GM21619 (cell line): Measurements from ENCODE around the gene STK40.

ENCODE experiments used
- ATAC-seq: cut with Tn5 transposase; IDR thresholded peaks from one replicate; pipeline ENCODE4 v1.9.1; 2021; ENCODE audit not compliant: unreplicated experiment

STK40 gene

DNA sequence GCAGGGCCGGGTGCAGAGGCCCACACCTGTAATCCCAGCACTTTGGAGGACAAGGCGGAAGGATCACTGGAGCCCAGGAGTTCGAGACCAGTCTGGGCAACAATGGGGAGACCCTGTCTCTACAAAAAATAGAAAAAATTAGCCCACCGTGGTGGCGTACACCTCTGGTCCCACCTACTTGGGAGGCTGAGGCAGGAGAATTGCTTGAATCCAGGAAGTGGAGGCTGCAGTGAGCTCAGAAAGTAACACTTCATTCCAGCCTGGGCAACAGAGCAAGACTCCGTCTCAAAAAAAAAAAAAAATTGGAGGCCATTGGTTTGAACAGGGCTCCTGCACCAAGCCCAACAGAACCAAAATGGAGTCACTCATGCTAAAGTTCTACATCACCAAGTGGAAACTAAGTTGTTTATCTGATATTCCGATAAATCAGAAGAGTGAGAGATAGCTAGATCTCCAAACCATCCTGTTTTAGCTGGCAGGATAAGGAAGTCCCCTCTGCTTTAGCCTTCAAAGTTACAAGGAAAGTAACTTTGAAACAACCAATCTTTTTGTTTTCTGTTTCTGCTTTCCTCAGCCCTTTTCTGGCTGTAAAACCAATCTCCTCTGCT lies 12.8 kb upstream of the STK40 start:
- no peak for ATAC-seq

DNA sequence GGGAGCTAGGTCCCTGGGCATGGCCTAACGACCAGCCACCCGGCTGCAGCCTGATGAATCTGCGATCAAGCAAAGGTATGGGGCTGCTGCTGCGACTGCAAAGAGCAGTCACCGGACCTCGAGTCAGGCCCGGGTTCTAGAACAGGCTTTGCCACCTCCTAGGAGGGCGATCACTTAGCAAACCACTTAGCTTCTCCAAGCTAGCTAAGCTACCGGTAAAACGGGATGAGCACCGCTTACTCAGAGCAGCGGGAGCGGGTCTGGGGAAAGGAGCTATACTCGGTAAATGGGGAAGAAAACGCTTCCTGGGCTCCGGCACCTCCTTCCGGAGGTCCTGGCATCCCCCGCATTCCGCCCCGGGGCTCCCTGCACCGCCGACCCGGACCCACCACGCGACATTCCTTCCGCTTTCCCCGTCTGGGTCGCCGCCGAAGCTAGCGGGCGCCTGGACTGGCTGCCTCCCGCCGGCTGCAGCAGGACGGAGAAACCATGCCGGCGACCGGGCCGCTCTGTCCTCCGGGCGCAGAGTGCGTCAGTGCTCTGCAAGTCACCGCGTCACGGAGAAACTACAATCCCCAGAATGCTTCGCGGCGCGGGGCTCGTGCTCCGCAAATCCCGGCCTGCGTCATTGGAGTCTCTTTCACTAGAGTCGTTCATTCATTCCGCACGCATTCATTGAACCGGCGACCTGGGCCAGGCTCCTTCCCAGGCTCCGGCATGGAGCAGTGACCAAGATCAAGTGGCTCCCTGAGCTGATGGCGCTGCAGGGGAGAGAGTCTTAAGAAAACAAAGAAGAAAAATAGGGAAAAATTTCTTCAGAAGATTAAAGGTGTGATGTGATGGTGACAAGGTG lies 11.9 kb upstream of the STK40 start, which contains the start of gene LSM10:
TSS of gene LSM10 (minus strand) at position 531 of the 853 bp plus-strand sequence. CDS start 3,779 bp downstream, outside the sequence.
- ATAC-seq = peak; percentile 78

DNA sequence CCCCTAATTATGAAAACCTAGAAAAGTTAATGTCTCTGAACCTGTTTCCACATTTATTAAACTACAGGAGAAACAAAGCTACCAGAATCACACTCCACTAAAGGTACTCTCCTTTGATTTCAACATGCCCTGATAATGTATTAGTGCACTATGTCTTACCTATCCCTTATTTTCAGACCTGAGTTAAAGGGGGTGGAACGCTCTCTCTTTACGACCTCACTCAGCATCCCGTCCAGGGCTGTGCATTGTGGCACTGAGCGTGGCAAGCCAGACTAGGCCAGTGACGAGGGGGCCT lies 11.3 kb upstream of the STK40 start:
- no peak for ATAC-seq

DNA sequence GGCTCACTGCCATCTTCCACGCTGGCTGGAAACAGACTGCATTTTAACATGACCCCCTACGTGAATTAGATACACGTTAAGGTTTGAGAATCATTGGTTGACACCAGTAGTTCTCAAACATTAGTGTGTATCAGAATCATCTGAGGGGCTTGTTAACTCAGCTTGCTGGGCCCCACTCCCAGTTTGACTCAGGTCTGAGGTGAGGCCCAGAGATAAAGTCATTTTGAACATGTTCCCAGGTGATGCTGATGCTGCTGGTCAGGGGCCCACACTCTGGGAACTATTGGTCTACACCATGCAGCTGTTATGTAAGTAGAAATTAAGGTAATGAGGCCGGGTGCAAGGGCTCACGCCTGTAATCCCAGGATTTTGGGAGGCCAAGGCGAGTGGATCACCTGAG lies 10.6 kb upstream of the STK40 start:
- ATAC-seq = no peak

DNA sequence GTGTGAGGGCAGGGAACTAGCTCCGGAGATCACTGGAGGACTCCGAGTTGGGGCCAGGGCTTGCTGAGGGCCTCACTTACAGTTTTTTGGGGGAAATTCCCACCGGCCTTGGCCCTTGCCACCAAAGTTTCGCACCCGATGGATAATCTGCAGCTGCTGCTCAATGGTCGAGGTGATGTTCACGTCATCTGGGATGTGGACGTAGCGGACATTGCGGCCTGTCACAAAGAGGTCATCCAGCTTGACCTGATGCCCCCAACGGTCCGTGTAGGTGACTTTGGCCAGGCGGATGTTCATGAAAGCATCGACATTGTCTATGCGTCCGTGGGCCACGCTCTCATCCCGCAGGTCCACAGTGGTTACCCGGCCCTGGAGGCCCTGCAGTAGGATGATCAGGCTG lies 8.0 kb upstream of the STK40 start:
- ATAC-seq = no peak

DNA sequence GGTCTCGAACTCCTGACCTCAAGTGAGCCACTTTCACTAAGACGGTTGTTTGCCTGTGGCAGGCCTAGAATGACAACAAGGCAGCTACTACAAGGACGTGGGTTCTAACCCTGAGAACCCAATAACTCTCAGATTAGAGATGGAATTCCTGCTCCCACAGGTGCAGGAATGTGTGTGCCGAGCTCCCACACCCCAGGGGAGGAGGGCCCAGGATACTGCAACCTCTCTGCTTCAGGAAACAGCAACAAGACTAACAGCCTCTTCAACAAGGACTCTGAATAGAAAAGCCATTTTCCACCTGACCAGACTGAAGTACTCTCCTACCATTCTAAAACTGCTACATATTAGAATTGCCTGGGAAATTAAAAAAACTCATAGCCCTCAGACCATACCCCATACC lies 7.1 kb upstream of the STK40 start:
- no peak for ATAC-seq

DNA sequence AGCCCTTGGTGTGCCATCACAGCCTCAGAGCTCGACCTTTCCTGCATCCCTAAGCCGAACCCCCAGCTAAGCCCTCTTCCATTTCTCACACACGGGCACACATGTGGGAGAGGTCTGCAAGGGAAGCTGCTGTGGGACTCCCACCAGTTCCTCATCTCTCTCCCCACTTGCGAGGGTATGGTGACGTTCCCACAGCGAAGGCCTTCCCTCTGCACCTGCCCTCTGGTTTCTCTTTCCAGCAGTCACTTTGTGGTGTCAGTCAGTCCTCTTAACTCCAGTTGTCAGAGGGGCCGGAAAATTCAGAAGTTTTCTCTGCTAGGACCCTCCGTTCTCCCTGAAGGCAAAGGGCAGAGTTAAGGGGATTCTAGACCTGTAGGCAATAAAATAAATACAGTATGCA lies 5.5 kb upstream of the STK40 start:
- ATAC-seq = no peak

DNA sequence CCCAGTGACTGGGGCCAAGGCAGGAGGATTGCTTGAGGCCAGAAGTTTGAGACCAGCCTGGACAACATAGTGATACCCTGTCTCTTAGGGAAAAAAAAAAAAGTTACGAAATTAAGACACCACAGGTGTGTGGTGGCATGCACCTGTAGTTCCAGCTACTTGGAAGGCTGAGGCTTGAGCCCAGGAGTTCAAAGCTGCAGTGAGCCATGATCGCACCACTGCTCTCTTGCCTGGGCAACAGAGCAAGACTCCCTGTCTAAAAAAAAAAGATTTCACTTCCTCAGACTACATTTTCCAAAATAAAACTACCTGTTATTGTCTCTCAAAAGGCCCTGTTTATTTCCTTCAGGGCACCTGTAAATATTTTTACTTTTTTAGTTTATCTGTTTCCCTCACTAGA lies 4.7 kb upstream of the STK40 start:
- no peak for ATAC-seq

DNA sequence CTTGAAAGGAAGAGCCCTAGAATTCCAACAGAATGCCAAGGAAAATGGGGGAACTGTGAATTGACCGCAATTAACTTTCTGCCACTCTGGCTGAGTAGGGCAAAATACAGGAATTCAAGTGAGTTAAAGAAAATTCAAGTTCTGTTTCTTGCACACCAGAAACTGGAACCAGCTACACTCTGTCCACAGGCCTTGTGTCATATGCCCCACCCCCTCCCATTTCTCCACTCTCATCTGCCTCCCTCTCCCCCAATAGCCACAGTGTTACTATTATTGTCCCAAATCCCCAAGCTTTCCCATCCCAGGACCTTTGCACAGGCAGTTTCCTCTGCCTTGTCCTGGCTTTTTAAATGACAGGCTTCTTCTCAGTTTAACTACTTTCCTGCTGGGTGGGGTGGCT lies 4.3 kb upstream of the STK40 start:
- ATAC-seq = no peak

DNA sequence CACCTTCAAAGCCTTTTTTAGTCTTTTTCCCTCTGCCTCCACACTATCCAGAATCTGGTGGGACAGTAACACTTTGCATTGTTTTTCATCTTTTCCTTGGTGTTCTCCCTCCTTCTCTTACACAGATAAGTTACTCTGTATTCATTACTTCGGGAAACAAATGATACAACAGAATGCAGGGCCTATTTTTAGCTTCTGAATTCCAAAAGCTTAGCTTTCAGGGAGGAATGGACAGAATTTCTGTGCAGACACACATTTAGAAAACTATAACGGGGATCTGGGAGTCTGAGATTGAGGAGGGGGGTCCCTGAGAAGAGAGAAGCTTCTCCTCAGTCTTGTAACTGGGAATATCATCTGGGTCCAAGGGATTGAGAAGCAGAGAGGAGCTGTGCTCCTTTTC lies 3.5 kb upstream of the STK40 start:
- ATAC-seq = no peak

DNA sequence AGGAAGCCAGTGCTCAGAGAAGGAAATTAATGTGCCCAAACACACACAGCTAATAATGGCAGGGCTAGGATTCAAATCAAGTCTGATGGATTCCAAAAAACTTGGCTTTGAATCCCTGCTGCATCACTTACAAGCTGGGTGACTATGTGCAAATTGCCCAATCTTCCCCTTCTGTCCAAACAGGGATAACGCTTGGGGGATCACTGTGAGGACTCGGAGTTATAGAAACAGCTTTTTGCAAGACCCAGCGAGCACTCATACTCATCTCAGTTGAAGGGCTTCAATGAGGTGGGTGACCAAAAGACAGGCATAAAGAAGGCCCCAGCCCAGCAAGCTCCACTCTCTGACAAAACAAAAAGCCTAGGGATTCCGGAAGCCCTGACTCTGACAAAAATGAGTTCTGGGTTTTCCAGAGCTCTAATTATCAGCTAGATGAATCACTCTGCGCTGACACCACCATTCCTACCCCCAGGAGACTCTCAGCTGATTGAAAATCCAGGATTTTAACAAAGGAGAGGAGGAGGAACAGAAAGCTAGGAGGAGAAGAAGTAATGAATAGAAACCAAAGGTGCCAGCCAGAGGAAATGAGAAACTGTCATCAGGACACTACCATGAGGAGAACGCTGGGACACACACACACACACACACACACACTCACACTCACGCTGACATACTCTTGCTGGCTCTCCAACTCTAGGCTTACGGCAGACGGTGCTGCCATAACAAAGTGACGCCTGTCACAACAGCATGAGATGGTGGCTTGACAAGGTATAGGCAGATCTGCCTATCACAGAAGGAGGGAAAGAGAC lies 1.6 kb upstream of the STK40 start:
- ATAC-seq = no peak

DNA sequence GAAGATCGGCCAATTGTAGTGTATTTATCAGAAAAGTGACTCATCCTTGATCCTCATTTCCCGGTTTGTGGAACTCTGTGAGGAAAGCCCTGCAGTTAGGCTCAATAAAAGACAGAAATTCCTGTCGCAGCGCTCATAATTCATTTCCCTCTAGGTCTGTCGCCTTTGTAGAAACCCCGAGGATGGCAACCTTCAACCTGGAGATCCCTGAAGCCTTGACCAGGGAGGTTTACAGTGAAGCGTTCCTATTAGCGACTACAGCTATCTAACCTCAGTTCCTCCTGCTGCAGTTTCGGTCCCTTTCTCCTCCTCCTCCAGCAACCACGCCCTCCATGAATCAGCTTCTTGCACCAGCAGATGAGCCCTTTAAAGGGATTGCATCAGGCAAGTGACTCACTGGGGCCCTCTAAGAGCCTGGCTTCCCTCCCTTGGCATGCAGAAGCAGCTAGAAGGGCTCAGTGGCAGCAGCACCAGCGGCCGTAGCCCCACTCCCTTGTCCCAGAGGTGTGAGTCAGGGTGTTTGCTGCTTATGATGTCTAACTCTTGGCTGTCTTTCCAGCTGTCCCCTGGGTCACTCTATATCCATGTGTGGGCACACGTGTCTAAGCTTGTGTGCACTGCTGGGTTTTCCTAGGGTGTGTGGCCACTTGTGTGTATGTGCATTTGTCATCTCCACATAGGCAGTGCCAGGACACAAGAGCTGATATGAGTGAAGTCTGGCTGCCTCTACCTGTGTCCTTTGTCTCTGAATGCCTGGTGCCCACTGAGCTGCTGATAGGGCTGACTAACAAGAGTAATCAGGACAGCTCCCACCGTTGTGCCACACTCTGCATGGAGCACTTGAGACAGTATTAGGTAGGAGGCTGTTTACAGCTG lies 779 bp upstream of the STK40 start:
- peak; percentile 45 for ATAC-seq

DNA sequence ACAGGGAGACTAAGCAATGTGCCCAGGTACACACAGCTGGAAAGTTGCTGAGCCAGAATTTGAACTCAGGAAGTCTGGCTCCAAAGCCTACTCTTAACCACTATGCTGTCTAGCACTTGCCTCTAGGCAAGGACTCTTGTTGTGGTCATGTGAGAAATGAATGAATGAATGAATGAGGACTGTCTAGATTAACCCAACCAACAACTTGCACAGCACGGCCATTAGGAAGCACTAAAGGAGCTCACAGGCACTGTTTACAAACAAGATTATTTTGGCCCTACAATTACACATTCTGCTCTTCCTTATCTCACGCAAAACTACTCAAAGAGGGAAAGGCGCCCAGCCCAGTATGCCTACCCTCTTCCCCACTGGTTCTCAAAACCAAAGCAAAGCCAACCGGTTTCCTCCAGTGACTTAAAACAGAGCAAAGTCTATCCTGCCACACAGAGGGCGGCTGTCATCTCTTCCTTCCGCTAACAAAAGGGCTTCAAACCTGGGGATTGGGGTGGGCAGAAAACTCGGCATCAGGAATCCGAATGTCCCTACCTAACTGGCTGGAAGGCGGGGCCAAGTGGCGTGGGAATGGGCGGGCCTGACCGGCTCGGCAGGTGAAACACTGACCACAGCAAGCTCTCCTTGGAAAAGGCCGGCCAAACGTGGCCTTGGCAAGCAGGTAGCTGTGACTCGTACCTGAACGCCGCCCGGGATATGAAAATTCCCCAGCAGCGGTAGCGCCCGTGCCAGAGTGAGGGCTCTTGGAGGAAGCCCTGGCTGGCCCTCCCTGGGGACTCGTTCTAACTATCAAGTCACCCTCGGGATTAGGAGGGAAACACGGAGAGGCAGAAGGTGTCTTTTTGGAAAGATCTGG lies 948 bp downstream of the STK40 start:
- no peak for ATAC-seq

DNA sequence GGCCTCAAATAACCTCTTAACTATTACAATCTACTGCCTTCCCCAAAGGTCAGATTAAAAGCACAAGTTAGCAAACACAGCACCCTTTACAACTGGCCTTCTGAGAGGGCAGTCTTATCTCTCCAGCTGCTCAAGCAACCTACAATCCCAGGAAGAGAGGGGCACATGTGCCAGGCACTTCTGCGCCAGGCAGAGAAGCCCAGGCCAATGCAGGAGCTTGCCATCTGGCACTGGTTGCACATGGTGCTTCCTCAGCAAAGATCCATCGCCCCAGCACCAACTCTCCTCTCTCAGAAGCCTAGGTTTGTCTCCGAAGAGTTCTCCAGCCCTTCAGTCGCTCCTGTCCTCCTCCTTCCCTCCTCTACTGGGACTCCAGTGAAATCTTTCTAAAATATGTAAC lies 2.5 kb downstream of the STK40 start:
- no peak for ATAC-seq

DNA sequence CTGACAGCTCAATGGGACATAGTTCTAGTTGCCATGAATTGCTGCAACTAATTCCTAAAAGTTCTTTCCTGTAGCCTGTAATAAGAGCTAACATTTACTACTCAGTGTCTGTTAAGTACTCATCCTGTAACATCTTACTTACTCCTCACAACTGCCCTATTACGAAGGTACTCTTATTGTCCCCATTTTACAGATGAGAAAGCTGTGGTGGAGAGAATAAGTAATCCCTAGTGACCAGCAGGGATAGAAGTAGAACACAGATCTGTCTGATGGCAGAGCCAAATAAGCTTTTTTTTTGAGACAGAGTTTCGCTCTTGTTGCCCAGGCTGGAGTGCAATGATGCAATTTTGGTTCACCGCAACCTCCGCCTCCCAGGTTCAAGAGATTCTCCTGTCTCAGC lies 3.1 kb downstream of the STK40 start:
- ATAC-seq = no peak

DNA sequence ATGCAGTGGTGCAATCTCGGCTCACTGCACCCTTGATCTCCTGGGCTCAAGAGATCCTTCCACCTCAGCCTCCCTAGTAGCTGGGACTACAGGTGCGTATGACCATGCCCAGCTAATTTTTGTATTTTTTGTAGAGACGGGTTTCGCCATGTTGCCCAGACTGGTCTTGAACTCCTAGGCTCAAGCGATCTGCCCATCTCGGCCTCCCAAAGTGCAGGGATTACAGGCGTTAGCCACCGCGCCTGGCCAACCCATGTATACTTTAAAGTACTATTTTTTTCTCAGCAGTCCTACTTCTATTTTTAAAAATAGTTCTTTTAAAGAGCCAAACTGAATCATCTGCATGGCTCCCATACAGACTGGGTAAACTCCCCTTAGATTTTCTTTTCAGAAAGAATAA lies 3.5 kb downstream of the STK40 start:
- ATAC-seq = no peak

DNA sequence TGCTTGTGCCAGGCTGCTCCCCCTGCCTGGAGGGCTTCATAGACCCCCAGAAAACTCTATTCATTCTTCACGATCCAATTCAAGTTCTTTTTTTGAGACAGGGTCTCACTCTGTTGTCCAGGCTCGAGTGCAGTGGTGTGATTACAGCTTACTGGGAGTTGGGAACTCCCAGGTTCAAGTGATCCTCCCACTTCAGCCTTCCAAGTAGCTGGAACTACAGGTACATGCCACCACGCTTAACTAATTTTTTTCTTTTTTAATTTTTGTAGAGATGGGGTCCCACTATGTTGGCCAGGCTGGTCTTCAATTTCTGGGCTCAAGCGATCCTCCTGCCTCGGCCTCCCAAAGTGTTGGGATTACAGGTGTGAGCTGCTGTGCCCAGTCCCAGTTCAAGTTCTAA lies 4.3 kb downstream of the STK40 start:
- ATAC-seq = no peak

DNA sequence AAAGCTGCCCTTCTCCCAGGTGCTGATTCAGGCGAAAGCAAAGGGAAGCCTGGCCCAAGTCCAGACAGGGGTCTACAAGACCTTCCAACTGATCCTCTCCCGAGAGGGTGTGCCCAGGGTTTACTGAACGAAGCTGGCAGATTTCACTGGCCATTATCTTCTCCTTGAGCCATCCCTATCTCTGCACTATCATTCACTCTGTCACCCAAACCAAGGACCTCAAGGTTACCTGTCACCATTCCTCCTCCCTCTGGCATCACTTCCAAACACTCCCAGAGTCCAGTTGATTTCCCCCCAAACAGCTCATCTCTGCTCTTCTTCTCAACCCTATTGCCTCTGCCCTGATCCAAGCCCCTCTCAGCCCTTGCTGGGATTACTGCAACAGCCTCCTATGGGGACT lies 4.9 kb downstream of the STK40 start:
- ATAC-seq = no peak

DNA sequence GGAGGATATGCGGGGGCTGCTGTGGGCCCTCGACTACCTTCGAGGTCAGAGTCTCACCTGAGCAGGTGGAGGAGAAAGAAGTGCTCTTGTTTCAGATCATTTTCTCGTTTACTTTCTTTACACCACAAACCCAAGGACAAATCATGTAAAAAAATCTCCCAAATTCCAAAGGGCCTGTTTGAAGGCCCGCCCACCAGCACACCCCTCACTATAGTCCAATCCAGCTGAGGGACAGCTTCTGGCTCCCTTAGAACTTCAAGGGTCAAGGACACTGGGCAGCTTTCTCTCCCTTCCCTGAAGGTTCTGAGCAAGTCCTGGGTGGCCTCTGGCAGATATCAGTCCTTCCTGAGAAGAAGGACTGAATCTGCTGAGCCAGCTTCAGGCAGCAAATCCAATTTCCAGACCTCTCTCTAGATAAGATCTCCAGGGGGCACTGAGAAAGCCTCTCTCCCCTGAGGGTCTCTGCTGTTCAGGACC lies 5.5 kb downstream of the STK40 start:
- ATAC-seq = no peak
